HFFc6 (cell line): ENCODE data around the gene KRT1. TPM values are rescaled to one million over a fixed set of nuclear protein-coding genes. Genes with fewer than 3 reads are reported as not detected.

Experiments
- DNase-seq: peaks from one replicate; pipeline ENCODE4 v3.0.0-alpha.2; 2018
- H3K27ac Mint-ChIP-seq: 2 replicates; pipeline ENCODE4 v1.8.0; 2020; ENCODE audit warnings: mild to moderate bottlenecking, mixed read lengths
- H3K27me3 Mint-ChIP-seq: 2 replicates; pipeline ENCODE4 v1.8.0; 2021; ENCODE audit warnings: mild to moderate bottlenecking, moderate library complexity, mixed read lengths; ENCODE audit not compliant: insufficient read depth
- H3K36me3 Mint-ChIP-seq: 2 replicates; pipeline ENCODE4 v1.8.0; 2021; ENCODE audit warnings: low read depth, mixed read lengths
- H3K4me1 Mint-ChIP-seq: 2 replicates; pipeline ENCODE4 v1.8.0; 2020; ENCODE audit warnings: low read depth, mixed read lengths
- H3K4me3 Mint-ChIP-seq: 2 replicates; pipeline ENCODE4 v1.8.0; 2020; ENCODE audit warnings: mild to moderate bottlenecking, moderate library complexity, mixed read lengths
- H3K9me3 Mint-ChIP-seq: 2 replicates; pipeline ENCODE4 v1.8.0; 2020; ENCODE audit warnings: mild to moderate bottlenecking, mixed read lengths
- total RNA-seq, 6 experiments: library from RNA; stranded (reverse); fragmentation: NEBNext Ultra II Directional; extraction: Animal tissue kit (Norgen Biotek cat#: 25700); gene quantifications; 2 replicates in 1 of 6; 3 replicates in 5 of 6; pipeline ENCODE4 v1.2.3, GENCODE V29; 2021
- TF ChIP-seq, protein P1 (sequence below): fragments of 200-600 bp; sonication (generic); IDR thresholded peaks from 2 replicates; pipeline ENCODE4 v1.5.0; 2021; ENCODE audit warnings: antibody characterized with exemption, mild to moderate bottlenecking

Gene KRT1
- total RNA-seq, 6 experiments from 2014 or later, result not detected

DNA sequence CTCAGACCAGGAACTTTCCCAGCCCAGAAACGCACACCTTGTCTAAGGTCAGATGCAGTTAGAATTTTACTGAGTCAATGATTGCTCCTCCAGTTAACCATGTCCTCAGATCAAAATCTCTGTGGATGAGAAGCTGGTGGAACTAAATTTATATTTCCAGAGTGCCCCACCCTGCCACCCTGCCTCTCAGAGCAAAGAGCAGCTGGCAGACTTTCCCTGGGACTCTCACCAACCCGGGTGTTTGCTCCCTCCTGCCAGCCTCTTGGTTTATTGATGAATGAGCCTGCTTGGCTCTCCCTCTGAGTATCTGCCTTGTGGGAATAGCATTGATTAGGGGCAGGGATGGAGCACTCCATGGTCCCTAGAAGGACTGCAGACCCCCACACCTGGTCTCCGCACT is 5.9 kb upstream of the KRT1 start:
- Mint-ChIP-seq H3K27ac (no peak overlapping the region), H3K4me1 (no peaks in the 10 kb centered on the region), H3K36me3 (no peaks in the 10 kb centered on the region), H3K9me3 (no peaks in the 10 kb centered on the region), H3K27me3 (peaks cover 62% of the 10 kb centered on the region), H3K4me3 (no peak overlapping the region)
- TF ChIP-seq, protein P1, sequence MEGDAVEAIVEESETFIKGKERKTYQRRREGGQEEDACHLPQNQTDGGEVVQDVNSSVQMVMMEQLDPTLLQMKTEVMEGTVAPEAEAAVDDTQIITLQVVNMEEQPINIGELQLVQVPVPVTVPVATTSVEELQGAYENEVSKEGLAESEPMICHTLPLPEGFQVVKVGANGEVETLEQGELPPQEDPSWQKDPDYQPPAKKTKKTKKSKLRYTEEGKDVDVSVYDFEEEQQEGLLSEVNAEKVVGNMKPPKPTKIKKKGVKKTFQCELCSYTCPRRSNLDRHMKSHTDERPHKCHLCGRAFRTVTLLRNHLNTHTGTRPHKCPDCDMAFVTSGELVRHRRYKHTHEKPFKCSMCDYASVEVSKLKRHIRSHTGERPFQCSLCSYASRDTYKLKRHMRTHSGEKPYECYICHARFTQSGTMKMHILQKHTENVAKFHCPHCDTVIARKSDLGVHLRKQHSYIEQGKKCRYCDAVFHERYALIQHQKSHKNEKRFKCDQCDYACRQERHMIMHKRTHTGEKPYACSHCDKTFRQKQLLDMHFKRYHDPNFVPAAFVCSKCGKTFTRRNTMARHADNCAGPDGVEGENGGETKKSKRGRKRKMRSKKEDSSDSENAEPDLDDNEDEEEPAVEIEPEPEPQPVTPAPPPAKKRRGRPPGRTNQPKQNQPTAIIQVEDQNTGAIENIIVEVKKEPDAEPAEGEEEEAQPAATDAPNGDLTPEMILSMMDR, result no peak
- no peak for DNase-seq

DNA sequence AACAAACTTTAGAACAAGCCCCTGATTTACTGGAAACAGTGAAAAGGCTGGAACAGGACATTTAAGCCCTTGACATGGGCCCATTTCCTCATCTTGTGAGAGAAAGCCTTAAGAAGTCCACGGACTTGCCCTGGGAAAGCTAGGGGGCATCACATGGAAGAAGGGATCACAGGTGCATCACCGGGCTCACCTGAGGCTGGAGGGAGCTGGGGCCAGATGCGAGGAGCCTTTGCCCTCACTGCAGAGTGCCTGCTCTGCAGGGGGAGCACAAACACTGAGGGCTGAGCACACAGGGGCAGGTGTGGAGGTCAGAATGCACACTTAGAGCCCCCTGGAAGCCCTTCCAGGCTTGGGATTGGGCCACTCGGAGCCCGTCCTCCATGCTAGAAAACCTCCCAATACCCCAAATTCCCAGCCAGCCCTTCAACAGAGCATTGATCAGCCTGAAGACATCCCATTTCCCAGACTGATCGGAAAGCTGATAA is 5.2 kb upstream of the KRT1 start:
- peaks cover 63% of the 10 kb centered on the region for H3K27me3 Mint-ChIP-seq
- no peak for DNase-seq
- H3K27ac Mint-ChIP-seq, result no peak overlapping the region
- no peak overlapping the region for H3K4me3 Mint-ChIP-seq
- H3K9me3 Mint-ChIP-seq, result no peaks in the 10 kb centered on the region
- no peaks in the 10 kb centered on the region for H3K36me3 Mint-ChIP-seq
- H3K4me1 Mint-ChIP-seq, result no peaks in the 10 kb centered on the region
- TF ChIP-seq, protein P1, result no peak

DNA sequence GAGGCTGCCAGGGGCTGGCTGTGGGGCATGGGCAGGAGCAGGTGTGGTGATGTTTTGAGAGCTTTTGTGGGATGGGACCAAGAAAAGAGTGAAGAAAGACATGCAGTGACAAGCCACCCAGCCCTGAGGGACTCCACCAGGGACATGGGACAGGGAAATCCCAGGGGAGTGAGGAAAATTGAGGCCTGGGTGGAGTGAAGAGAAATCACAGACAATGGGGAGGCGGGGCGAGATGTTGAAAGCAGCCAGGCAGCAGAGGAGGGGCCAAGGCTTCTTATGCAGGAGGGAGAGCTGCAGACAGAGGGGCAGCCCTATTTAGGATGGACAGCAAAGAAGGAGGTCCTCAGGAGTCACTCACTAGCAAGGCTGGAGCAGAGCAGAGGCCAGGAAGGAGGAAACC is 4.2 kb upstream of the KRT1 start:
- Mint-ChIP-seq H3K36me3 (no peaks in the 10 kb centered on the region), H3K4me1 (no peaks in the 10 kb centered on the region), H3K4me3 (no peak overlapping the region), H3K27ac (no peak overlapping the region), H3K9me3 (no peaks in the 10 kb centered on the region), H3K27me3 (peaks cover 63% of the 10 kb centered on the region)
- TF ChIP-seq, protein P1, result no peak
- no peak for DNase-seq

- Mint-ChIP-seq H3K4me3 (no peak overlapping the region), H3K27me3 (peaks cover 63% of the 10 kb centered on the region), H3K27ac (no peak overlapping the region), H3K4me1 (no peaks in the 10 kb centered on the region), H3K9me3 (no peaks in the 10 kb centered on the region), H3K36me3 (no peaks in the 10 kb centered on the region)
- TF ChIP-seq, protein P1, result no peak
- no peak for DNase-seq
These were observed 3.5 kb upstream of the KRT1 start for GRCh38 chr12:52683575-52684300.

DNA sequence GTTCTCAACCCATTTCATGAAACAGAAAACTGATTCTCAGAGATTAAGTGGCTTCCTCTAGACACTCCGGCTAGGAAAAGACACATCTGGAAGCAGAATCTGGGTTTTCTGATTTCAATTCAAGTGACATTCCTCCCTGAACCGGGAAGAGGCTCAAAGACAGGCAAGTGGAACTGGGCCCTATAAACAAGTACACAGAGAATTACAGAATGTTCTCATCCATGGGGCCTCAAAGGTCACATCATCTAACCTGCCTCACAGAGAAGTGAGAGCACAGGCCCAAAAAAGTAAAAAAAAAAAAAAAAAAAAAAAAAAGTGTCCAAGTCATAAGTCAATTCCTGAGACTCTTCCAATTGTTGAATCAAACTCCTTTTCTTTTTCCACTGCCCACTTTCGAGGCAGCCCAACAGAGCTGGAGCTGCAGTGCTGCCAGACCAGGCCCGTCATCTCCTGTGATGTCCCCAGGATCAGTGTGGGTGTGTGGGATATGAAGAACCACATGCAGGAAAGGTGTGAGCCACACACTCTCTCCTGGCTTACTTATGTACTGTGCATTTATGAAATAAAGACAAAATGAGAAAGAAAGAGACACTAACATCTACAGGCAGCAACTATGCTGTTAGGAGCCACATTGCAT is 2.8 kb upstream of the KRT1 start:
- Mint-ChIP-seq H3K4me3 (no peak overlapping the region), H3K27ac (no peak overlapping the region), H3K36me3 (no peaks in the 10 kb centered on the region), H3K9me3 (no peaks in the 10 kb centered on the region), H3K4me1 (no peaks in the 10 kb centered on the region), H3K27me3 (peaks cover 60% of the 10 kb centered on the region)
- TF ChIP-seq, protein P1, result no peak
- no peak for DNase-seq
